ENCODE measurements around the gene GDF15.

DNA sequence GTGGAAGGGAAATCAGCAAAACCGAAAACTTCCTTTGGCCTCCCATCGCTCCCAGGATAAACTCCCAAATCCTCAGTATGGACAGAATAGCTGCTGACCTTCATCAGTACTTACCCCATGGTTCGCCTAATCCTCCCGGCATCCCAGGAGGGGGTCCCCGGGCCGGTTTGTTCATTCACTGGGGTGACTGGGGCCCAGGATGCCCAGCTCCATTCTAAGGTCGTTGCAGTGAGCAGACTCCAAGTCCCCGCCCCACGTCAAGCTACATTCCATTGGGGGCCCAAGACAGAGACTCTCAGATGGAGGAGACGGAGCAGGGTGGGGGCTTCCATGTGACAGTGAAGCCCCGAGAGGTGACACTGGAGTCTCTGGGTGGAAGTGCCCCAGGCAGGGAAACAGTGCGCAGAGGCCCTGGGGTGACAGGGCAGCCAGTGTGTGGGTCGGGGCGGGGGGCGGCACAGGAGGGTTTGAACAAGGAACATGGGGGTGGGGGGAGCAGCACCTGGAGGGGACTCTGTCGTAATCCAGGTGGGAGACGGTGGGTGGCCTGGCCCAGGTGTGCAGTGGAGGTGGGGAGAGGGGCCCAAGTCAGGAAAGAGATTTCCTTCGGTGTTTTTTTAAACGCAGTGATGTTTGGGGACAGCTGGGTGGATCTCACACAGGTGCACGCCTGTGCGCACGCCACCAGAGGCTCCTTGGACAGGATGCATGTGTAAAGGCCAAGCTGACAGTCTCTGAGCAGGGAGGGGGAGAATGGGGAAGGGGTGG, 38.3 kb downstream of the GDF15 start:
- TF ChIP-seq, protein P1, sequence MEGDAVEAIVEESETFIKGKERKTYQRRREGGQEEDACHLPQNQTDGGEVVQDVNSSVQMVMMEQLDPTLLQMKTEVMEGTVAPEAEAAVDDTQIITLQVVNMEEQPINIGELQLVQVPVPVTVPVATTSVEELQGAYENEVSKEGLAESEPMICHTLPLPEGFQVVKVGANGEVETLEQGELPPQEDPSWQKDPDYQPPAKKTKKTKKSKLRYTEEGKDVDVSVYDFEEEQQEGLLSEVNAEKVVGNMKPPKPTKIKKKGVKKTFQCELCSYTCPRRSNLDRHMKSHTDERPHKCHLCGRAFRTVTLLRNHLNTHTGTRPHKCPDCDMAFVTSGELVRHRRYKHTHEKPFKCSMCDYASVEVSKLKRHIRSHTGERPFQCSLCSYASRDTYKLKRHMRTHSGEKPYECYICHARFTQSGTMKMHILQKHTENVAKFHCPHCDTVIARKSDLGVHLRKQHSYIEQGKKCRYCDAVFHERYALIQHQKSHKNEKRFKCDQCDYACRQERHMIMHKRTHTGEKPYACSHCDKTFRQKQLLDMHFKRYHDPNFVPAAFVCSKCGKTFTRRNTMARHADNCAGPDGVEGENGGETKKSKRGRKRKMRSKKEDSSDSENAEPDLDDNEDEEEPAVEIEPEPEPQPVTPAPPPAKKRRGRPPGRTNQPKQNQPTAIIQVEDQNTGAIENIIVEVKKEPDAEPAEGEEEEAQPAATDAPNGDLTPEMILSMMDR (conservative IDR thresholded peaks at IDR 0.05) = no peak
- no peak for TF ChIP-seq ZFX (IDR thresholded peaks at IDR 0.05)
